NB4 (cell line): ENCODE measurements around the gene MYBL2.

Experiments
- DNase-seq: peaks from one replicate; pipeline ENCODE4 v3.0.0; 2010; ENCODE audit warnings: low read depth
- H3K4me3 ChIP-seq: one replicate; pipeline ENCODE4 v1.5.1; 2011; ENCODE audit warnings: mild to moderate bottlenecking, low read depth, low read length, moderate library complexity
- MAX ChIP-seq: IDR thresholded peaks from 2 replicates; pipeline ENCODE4 v1.6.1; 2011; ENCODE audit warnings: low read depth, low read length
- MYC ChIP-seq: IDR thresholded peaks from 2 replicates; pipeline ENCODE4 v1.6.1; 2011; ENCODE audit warnings: low read depth, low read length
- POLR2A ChIP-seq: IDR thresholded peaks from 2 replicates; pipeline ENCODE4 v1.6.1; 2011; ENCODE audit warnings: mild to moderate bottlenecking; ENCODE audit not compliant: insufficient read length; ENCODE audit errors: extremely low read depth
- TF ChIP-seq, protein P1 (sequence below): IDR thresholded peaks from one replicate; pipeline ENCODE4 v1.5.1; 2012; ENCODE audit warnings: low read depth, low read length

Gene MYBL2

GRCh38 chr20:43689165-43689564 lies 22.3 kb downstream of the MYBL2 start:
- no peak for DNase-seq
- no peak for TF ChIP-seq MAX
- no peak for TF ChIP-seq MYC
- TF ChIP-seq, protein P1, sequence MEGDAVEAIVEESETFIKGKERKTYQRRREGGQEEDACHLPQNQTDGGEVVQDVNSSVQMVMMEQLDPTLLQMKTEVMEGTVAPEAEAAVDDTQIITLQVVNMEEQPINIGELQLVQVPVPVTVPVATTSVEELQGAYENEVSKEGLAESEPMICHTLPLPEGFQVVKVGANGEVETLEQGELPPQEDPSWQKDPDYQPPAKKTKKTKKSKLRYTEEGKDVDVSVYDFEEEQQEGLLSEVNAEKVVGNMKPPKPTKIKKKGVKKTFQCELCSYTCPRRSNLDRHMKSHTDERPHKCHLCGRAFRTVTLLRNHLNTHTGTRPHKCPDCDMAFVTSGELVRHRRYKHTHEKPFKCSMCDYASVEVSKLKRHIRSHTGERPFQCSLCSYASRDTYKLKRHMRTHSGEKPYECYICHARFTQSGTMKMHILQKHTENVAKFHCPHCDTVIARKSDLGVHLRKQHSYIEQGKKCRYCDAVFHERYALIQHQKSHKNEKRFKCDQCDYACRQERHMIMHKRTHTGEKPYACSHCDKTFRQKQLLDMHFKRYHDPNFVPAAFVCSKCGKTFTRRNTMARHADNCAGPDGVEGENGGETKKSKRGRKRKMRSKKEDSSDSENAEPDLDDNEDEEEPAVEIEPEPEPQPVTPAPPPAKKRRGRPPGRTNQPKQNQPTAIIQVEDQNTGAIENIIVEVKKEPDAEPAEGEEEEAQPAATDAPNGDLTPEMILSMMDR = no peak
- TF ChIP-seq POLR2A = no peak
- no peak overlapping the region for H3K4me3 ChIP-seq

DNA sequence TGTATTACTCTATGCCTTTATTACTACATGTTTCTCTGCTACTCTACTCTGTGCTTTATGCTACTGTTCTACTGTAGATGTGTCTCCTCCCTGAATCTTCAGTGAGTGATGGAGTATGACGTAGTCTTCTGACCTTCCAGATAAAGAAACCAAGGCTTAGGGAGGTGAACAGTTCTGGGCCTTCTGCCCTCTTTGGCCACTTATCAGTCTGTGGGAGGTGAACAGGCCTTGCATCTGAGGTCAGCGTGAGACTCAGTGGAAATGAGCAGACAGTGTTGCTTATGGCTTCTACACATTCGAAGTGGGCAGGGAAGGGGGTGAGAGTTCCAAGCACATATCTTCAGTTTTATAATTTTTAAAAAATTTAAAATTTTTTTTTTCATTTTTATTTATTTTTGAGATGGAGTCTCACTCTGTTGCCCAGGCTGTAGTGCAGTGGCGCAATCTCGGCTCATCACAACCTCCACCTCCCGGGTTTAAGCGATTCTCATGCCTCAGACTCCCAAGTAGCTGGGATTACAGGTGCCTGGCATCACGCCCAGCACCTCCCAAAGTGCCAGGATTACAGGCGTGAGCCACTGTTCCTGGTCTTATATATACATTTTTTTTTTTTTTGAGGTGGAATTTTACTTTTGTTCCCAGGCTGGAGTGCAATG lies 24.2 kb downstream of the MYBL2 start:
- no peak overlapping the region for H3K4me3 ChIP-seq
- no peak for TF ChIP-seq POLR2A
- TF ChIP-seq MYC = no peak
- TF ChIP-seq, protein P1 = no peak
- TF ChIP-seq MAX = no peak
- DNase-seq = no peak

GRCh38 chr20:43691928-43692524 lies 25.1 kb downstream of the MYBL2 start:
- DNase-seq = peak; percentile 79
- TF ChIP-seq, protein P1 = peak; percentile 89
- TF ChIP-seq POLR2A (no peak), MAX (no peak), MYC (no peak)
- no peak overlapping the region for H3K4me3 ChIP-seq

DNA sequence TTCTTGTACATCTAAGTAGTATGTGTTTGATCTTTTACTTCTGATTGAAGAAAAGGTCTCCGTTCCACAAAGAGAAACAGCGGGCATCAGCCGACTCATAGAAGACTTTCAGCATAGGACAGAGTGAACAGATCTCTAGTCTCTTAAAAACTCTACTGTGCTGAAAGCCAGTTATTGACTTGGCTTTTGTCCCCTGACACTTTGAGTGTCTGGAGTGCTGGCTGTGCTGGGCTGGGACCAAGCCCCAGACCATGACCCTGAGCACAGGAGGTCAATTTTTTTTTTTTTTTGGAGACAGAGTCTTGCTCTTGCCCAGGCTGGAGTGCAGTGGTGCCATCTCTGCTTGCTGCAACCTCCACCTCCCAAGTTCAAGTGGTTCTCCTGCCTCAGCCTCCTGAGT lies 27.8 kb downstream of the MYBL2 start:
- no peak overlapping the region for H3K4me3 ChIP-seq
- DNase-seq = no peak
- TF ChIP-seq, protein P1 = no peak

DNA sequence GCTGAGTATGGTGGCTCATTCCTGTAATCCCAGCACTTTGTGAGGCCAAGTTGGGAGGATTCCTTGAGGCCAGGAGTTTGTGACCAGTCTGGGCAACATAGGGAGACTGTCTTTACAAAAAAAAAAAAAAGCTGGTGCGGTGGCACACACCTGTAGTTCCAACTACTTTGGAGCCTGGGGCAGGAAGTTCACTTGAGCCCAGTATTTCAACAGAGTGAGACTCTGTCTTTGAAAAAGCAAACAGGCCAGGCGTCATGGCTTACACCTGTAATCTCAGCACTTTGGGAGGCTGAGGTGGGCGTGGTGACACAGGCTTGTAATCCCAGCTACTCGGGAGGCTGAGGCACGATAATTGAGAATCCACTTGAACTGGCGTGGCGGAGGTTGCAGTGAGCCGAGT lies 28.7 kb downstream of the MYBL2 start:
- TF ChIP-seq MYC (no peak), MAX (no peak), POLR2A (no peak)
- TF ChIP-seq, protein P1 = no peak
- DNase-seq = no peak
- no peak overlapping the region for H3K4me3 ChIP-seq

- TF ChIP-seq, protein P1 = no peak
- no peak for TF ChIP-seq MAX
- no peak for TF ChIP-seq MYC
- no peak for TF ChIP-seq POLR2A
- DNase-seq = no peak
- H3K4me3 ChIP-seq = no peak overlapping the region
Observed at GRCh38 chr20:43699941-43700565, 33.1 kb downstream of the MYBL2 start.
